Adipose tissue (tissue), 3 donors: ENCODE results near the gene USP47. TPM values are rescaled to one million over a fixed set of nuclear protein-coding genes. Genes with fewer than 3 reads are reported as not detected.

Experiments used
- H3K27ac ChIP-seq: one replicate; pipeline ENCODE4 v1.5.1; 2013; ENCODE audit warnings: low read depth, low read length
- WGBS, 3 donors: extraction: QIAGEN DNeasy Blood & Tissue Kit; methylation state at CpG; one replicate each; pipeline ENCODE4 v1.1.7; 2013; 5-methylcytosine and 5-hydroxymethylcytosine counted together
- polyA plus RNA-seq, 3 donors: library from polyadenylated mRNA; stranded (reverse); fragments of 200-250 nt; gene quantifications; one replicate each; pipeline ENCODE4 v1.2.3, GENCODE V29; 2013
- donor health status: healthy with polysubstance abuse.
- donor health status: Bipolar disorder and iron deficiency.
- donor health status: healthy.

The USP47 gene, protein sequence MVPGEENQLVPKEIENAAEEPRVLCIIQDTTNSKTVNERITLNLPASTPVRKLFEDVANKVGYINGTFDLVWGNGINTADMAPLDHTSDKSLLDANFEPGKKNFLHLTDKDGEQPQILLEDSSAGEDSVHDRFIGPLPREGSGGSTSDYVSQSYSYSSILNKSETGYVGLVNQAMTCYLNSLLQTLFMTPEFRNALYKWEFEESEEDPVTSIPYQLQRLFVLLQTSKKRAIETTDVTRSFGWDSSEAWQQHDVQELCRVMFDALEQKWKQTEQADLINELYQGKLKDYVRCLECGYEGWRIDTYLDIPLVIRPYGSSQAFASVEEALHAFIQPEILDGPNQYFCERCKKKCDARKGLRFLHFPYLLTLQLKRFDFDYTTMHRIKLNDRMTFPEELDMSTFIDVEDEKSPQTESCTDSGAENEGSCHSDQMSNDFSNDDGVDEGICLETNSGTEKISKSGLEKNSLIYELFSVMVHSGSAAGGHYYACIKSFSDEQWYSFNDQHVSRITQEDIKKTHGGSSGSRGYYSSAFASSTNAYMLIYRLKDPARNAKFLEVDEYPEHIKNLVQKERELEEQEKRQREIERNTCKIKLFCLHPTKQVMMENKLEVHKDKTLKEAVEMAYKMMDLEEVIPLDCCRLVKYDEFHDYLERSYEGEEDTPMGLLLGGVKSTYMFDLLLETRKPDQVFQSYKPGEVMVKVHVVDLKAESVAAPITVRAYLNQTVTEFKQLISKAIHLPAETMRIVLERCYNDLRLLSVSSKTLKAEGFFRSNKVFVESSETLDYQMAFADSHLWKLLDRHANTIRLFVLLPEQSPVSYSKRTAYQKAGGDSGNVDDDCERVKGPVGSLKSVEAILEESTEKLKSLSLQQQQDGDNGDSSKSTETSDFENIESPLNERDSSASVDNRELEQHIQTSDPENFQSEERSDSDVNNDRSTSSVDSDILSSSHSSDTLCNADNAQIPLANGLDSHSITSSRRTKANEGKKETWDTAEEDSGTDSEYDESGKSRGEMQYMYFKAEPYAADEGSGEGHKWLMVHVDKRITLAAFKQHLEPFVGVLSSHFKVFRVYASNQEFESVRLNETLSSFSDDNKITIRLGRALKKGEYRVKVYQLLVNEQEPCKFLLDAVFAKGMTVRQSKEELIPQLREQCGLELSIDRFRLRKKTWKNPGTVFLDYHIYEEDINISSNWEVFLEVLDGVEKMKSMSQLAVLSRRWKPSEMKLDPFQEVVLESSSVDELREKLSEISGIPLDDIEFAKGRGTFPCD (N-terminal part only)
- polyA plus RNA-seq: 10 to 100 TPM; 15.8 to 25.1 (median 18.3) TPM

- WGBS, 3 donors: 0 to 1% (median 1%) methylated on average over 69 to 70 of the region's 70 CpGs
- H3K27ac ChIP-seq: peak within 1 kb of the TSS; percentile 91
Observed at GRCh38 chr11:11841723-11842420, at the start of gene USP47. Gene USP47, plus strand, starts transcription at chr11:11841972. Its CDS starts 214 bp downstream, at chr11:11842186.

GRCh38 chr11:11793073-11793472 lies 48.7 kb upstream of the USP47 start:
- no peak overlapping the region for H3K27ac ChIP-seq
- WGBS, 3 donors: 73 to 83% (median 74%) methylated on average over 2 of the region's 2 CpGs

DNA sequence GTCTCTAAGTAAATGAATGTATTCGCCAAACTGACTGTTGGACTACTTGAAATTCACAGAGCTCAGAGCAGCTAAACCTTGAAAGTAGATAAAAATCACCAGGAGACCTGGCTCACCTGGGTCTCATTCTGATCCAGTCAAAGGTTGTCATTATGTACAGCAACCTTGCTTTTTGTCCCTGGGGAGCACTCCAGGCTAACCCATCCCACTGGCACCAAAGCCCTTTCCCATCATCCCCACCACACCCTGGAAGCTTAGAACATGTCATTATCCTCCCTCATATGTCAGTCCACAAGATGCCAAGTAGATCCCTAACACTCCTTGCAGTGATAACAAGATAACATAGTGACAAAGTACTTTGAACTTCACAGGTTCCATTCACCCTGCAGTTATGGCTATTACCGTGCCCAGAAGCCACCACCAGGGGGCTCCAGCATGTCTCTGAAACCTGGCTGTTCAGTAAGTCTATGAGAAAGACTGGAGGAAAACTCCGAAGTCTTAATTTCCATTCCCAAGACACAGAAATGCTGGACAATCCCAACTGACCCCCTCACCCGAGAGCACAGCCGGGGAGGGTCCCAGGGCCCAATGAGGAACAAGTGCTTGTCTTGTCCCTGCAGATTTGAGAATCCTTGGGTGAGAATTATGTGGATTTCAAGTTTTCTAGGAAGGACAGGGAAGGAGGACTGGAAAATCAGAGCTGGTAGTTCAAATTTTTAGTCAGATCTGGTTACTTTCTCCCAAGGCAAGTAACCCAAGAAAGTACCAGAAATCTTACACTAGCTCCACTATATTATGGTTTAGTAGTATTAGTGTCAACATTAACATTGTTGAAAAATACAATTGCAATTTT lies 43.0 kb upstream of the USP47 start:
- WGBS, 3 donors: 19 to 23% (median 22%) methylated on average over 5 of the region's 5 CpGs
- H3K27ac ChIP-seq: no peak overlapping the region

GRCh38 chr11:11805228-11805627 lies 36.5 kb upstream of the USP47 start:
- H3K27ac ChIP-seq: no peak overlapping the region
- 94 to 97% (median 96%) methylated on average over 1 of the region's 1 CpG for WGBS, 3 donors

DNA sequence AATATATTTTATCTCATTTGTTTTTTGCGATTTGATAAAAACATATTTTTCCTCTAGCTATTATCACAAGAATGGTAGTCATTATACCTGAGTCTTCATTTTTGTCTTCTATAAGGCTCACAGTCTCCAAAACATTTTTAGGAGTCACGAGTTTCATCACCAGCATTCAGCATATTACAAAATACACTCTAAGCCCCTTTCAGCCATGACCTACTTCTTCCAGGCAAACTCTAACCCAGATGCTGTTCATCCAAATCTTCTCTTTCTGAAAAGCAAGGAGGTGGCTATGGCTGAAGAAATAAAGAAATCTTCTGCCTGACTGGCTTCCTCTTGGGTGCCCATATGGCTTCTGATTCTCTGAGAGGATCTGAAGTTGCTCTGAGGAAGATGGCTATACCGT lies 35.7 kb upstream of the USP47 start:
- WGBS, 3 donors: 84 to 94% (median 89%) methylated on average over 3 of the region's 3 CpGs
- H3K27ac ChIP-seq: no peak overlapping the region

DNA sequence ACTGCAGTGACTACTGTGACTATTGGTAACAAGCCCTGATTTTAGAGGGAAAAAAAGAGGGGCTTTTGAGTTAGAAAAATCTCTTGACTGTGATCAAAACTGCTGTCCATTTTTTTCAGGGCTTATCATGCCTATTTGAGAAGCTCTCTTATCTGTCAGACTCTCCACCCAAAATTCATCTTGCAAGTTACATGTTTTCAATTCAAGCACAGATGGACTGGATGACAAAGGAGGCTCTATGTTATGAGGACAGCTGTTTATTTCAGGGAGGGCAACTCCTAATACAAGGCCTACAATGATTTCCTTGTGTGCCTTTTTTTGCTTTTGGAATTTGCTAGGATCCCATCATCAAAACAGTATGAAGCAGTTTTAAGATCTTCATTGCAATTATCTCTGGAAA lies 35.2 kb upstream of the USP47 start:
- no peak overlapping the region for H3K27ac ChIP-seq

GRCh38 chr11:11807811-11808782 lies 33.7 kb upstream of the USP47 start:
- H3K27ac ChIP-seq: no peak overlapping the region
- 76 to 90% (median 82%) methylated on average over 8 of the region's 8 CpGs for WGBS, 3 donors

DNA sequence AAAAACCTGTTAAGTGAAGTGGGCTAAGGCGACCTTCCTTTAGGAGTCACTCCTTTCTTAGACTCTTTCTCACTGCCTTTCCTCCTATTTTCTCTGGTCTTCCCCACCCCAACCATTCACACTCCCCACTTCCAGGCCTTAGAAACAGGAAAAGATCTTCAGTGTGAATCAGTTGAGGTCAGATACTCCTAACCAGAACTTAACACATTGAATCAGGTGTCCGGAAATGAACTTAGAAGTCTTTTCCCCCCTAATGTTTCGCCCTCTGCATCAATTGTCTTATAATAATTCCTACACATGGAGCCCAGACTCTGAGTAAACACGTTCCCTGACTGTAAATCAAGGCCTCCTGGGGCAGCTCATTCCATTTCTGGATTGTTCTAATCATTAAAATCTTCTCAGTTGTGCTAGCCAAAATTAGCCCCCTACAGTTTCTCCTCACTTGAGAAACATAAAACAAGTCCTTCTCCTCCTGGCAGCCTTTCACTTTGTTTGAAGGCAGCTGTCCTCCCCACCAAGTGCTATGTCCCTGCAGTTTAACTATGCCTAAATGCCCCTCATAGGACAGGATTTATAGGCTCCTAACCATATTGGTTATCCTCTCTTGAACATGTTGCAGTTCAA lies 32.7 kb upstream of the USP47 start:
- WGBS, 3 donors: 69 to 87% (median 81%) methylated on average over 4 of the region's 4 CpGs
- H3K27ac ChIP-seq: no peak overlapping the region

- 85 to 88% (median 88%) methylated on average over 31 to 35 of the region's 35 CpGs for WGBS, 3 donors
- H3K27ac ChIP-seq: no peak overlapping the region
Observed at GRCh38 chr11:11810764-11811726, 30.7 kb upstream of the USP47 start.

DNA sequence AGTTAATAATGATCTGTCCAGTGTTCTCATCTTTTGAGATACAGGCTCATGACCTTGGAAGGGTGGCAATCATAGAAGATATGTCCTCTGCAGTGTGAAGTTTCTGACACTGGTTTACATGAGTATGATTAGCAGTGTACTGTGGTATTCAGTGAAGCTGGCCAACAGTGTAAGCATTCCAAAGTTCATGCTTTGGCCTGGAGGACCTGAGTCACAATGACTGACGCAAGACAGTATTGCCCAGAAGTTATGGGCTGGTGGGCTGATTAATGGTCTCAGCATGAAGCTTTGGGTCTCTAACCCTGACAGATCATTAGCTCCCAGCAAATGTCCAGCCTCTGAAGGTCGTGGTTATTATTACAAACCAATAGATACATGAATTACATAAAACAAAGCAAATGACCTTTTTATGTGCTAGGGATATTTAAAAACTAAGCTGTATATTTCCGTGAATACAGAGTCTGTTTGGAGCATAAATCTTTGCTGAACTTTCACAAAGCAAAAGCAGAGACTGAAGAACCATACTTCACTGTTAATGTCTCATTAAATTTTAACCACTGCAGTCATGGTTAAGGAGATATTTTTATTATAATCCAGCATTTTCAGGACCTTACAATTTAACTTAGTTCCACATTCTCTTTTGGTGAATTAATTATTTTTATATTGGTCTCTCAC lies 28.3 kb upstream of the USP47 start:
- WGBS, 3 donors: 34 to 66% (median 55%) methylated on average over 3 of the region's 3 CpGs
- no peak overlapping the region for H3K27ac ChIP-seq

DNA sequence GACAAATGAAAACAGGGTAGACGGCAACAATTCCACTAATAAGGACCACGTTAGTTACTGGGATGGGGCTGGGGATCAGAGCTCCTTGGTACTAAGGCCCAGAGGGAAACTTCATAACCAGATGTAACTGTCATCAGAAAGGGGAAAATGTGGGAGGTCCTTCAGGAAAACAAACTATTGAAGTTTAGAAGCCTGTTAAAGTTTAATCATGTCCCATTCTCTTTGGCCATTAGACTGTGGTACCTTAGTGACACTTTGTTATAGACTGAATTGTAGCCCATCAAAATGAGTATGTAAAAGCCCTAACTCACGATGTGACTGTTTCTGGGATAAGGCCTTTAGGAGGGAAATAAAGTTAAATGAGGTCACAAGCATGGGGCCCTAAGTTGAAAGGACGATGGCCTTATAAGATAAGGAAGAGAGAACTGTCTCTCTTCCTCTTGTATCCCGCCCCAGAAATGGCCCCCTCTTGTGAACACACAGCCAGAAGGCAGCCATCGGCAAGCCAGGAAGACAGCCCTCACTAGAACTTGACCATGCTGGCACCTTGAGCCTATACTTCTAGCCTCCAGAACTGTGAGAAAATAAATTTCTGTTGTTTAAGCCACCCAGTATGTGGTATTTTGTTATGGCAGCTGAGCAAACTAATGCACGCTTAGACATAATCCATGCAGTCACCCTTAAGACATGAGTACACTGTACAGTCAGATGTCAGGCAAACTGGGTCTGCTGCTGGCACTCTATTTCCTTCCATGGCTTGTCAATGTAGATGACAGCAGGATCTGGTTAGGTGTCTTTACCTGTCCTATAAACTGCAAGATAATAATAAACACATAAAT lies 26.9 kb upstream of the USP47 start:
- 92 to 95% (median 94%) methylated on average over 7 of the region's 7 CpGs for WGBS, 3 donors
- no peak overlapping the region for H3K27ac ChIP-seq

DNA sequence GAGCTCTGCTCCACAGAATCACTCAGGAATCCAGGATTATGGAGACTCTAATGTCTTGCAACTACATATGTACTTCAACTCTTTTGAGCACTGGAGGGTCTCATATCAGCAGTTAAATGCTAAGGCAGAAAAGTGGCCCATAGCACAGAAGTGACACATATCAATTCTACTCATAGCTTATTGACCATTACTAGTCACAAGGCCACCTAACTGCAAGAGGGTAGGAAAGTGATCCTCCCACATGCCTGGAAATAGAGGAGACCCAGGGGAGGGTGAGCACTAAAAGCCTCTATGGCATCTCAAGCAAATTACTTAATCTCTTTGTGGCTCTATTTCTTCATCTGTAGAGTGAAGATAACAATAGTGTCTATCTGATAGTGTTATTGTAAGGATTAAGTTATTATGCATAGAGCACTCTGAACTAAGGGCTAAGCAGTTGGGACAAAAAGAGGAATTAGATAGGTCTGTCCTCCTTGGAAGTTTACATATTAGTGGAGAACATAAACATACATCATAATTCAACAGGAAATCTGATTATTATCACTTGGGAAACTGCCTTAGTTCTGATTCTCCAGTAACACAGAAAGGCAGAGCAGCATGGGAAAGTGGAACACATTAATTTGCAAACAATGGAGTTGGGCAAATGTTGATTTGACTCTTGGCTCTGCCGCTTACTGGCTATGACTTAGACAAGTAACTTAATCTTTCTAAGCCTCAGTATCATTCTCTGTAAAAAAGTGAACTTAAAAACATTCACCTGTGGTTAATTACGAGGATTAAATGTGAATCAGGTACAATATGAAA lies 25.1 kb upstream of the USP47 start:
- 43 to 61% (median 61%) methylated on average over 2 of the region's 2 CpGs for WGBS, 3 donors
- no peak overlapping the region for H3K27ac ChIP-seq

- H3K27ac ChIP-seq: no peak overlapping the region
- 92 to 95% (median 92%) methylated on average over 5 of the region's 5 CpGs for WGBS, 3 donors
Observed at GRCh38 chr11:11817957-11818356, 23.8 kb upstream of the USP47 start.
